HepG2 (cell line): ENCODE results near the gene LPO. TPM values are rescaled to one million over a fixed set of nuclear protein-coding genes. Genes with fewer than 3 reads are reported as not detected.

Experiments
- HNF4G ChIP-seq, 2 experiments: sonication (generic) in 1 of 2; formaldehyde crosslinking in 1 of 2; IDR thresholded peaks; 2 replicates each; pipeline versions ENCODE4 v1.4.0 to v1.6.1; 2011 to 2020; ENCODE audit warnings: borderline replicate concordance in 2 of 2, low read depth in 2 of 2, mild to moderate bottlenecking in 2 of 2, low read length in 1 of 2, missing genetic modification reagents in 1 of 2, moderate library complexity in 1 of 2
- ZNF597 ChIP-seq: sonication (generic); formaldehyde crosslinking; IDR thresholded peaks from 2 replicates; pipeline ENCODE4 v1.5.0; 2020; ENCODE audit warnings: missing genetic modification reagents
- polyA plus RNA-seq, 8 experiments: library from polyadenylated mRNA; depleted of rRNA in 3 of 8; stranded (reverse) in 7 of 8; unstranded in 1 of 8; fragments of >200 nt; fragmentation: Illumina TruSeq in 4 of 8; extraction: Trizol in 4 of 8; gene quantifications; 2 replicates each; pipeline versions ENCODE4 v1.2.1 to v1.2.3, GENCODE V29; 2011 to 2016; ENCODE audit warnings: low read depth in 4 of 8, missing spikeins in 1 of 8, mixed read lengths in 1 of 8; ENCODE audit not compliant: insufficient read depth in 1 of 8
- total RNA-seq, 5 experiments: library from RNA; depleted of rRNA; stranded (reverse); fragments of >200 nt; fragmentation: Illumina TruSeq; extraction: Trizol; gene quantifications; 2 replicates each; pipeline ENCODE4 v1.2.3, GENCODE V29; 2016; ENCODE audit warnings: low read depth in 1 of 5

LPO gene
- total and polyA plus RNA-seq, 2 of the 13 experiments (the other 11 are each of a cell fraction or from before 2014, with no cell fraction given): not detected

- TF ChIP-seq HNF4G (IDR thresholded peaks at IDR 0.05; ENCODE audit: borderline replicate concordance, low read depth, low read length): no peak
- no peak for TF ChIP-seq HNF4G (CRISPR knock-in tag; IDR thresholded peaks at IDR 0.05; ENCODE audit: borderline replicate concordance, low read depth)
- TF ChIP-seq ZNF597 (CRISPR knock-in tag): no peak
Observed at GRCh38 chr17:58318065-58318481, 79.7 kb downstream of the LPO start (continued).

Other genes starting within 250 kb of the LPO start
- gene SRSF1, start 231.3 kb upstream of the LPO start, total RNA-seq (2016; rRNA removed; fragmentation: Illumina TruSeq; extraction: Trizol): 445 and 520 TPM in 2 replicates
- gene SRSF1, start 231.3 kb upstream of the LPO start, polyA plus RNA-seq (2011; rRNA removed): 142 and 144 TPM in 2 replicates
- gene DYNLL2, start 155.2 kb upstream of the LPO start, total RNA-seq (2016; rRNA removed; fragmentation: Illumina TruSeq; extraction: Trizol): 29.0 and 34.8 TPM in 2 replicates
- gene DYNLL2, start 155.2 kb upstream of the LPO start, polyA plus RNA-seq (2011; rRNA removed): 9.5 and 10.5 TPM in 2 replicates
- not detected in 2 replicates for gene OR4D1, start 90.2 kb upstream of the LPO start, total RNA-seq (2016; rRNA removed; fragmentation: Illumina TruSeq; extraction: Trizol)
- not detected in 2 replicates for gene OR4D1, start 90.2 kb upstream of the LPO start, polyA plus RNA-seq (2011; rRNA removed)
- not detected in 2 replicates for gene OR4D2, start 71.6 kb upstream of the LPO start, total RNA-seq (2016; rRNA removed; fragmentation: Illumina TruSeq; extraction: Trizol)
- gene OR4D2, start 71.6 kb upstream of the LPO start, polyA plus RNA-seq (2011; rRNA removed): not detected in 2 replicates
- gene EPX, start 45.9 kb upstream of the LPO start, total RNA-seq (2016; rRNA removed; fragmentation: Illumina TruSeq; extraction: Trizol): not detected in 2 replicates
- not detected in 2 replicates for gene EPX, start 45.9 kb upstream of the LPO start, polyA plus RNA-seq (2011; rRNA removed)
- gene MKS1, start 19.3 kb upstream of the LPO start, total RNA-seq (2016; rRNA removed; fragmentation: Illumina TruSeq; extraction: Trizol): 24.8 and 26.3 TPM in 2 replicates
- gene MKS1, start 19.3 kb upstream of the LPO start, polyA plus RNA-seq (2011; rRNA removed): 16.1 and 21.3 TPM in 2 replicates
- not detected in 2 replicates for gene MPO, start 42.4 kb downstream of the LPO start, total RNA-seq (2016; rRNA removed; fragmentation: Illumina TruSeq; extraction: Trizol)
- not detected in 2 replicates for gene MPO, start 42.4 kb downstream of the LPO start, polyA plus RNA-seq (2011; rRNA removed)
- gene TSPOAP1, start 90.2 kb downstream of the LPO start, total RNA-seq (2016; rRNA removed; fragmentation: Illumina TruSeq; extraction: Trizol): not detected in 2 replicates
- 0.25 TPM in 1 of 2 replicates, not detected in the other for gene TSPOAP1, start 90.2 kb downstream of the LPO start, polyA plus RNA-seq (2011; rRNA removed)
- 155 and 252 TPM in 2 replicates for gene SUPT4H1, start 113.6 kb downstream of the LPO start, total RNA-seq (2016; rRNA removed; fragmentation: Illumina TruSeq; extraction: Trizol)
- 231 and 244 TPM in 2 replicates for gene SUPT4H1, start 113.6 kb downstream of the LPO start, polyA plus RNA-seq (2011; rRNA removed)
- gene RNF43, start 178.9 kb downstream of the LPO start, total RNA-seq (2016; rRNA removed; fragmentation: Illumina TruSeq; extraction: Trizol): 51.4 and 53.4 TPM in 2 replicates
- 29.3 and 31.0 TPM in 2 replicates for gene RNF43, start 178.9 kb downstream of the LPO start, polyA plus RNA-seq (2011; rRNA removed)
- gene HSF5, start 249.8 kb downstream of the LPO start, total RNA-seq (2016; rRNA removed; fragmentation: Illumina TruSeq; extraction: Trizol): not detected in 2 replicates
- not detected in 2 replicates for gene HSF5, start 249.8 kb downstream of the LPO start, polyA plus RNA-seq (2011; rRNA removed)